CD1c-positive myeloid dendritic cell (primary cell): ENCODE measurements around the gene RNPC3.
A peak's percentile ranks its signal among the peaks of the same experiment; 100 is the strongest.

Experiments used
- DNase-seq: peaks from one replicate; pipeline ENCODE4 v3.0.0-alpha.2; 2016; ENCODE audit errors: extremely low spot score

RNPC3 gene, protein sequence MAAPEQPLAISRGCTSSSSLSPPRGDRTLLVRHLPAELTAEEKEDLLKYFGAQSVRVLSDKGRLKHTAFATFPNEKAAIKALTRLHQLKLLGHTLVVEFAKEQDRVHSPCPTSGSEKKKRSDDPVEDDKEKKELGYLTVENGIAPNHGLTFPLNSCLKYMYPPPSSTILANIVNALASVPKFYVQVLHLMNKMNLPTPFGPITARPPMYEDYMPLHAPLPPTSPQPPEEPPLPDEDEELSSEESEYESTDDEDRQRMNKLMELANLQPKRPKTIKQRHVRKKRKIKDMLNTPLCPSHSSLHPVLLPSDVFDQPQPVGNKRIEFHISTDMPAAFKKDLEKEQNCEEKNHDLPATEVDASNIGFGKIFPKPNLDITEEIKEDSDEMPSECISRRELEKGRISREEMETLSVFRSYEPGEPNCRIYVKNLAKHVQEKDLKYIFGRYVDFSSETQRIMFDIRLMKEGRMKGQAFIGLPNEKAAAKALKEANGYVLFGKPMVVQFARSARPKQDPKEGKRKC

DNA sequence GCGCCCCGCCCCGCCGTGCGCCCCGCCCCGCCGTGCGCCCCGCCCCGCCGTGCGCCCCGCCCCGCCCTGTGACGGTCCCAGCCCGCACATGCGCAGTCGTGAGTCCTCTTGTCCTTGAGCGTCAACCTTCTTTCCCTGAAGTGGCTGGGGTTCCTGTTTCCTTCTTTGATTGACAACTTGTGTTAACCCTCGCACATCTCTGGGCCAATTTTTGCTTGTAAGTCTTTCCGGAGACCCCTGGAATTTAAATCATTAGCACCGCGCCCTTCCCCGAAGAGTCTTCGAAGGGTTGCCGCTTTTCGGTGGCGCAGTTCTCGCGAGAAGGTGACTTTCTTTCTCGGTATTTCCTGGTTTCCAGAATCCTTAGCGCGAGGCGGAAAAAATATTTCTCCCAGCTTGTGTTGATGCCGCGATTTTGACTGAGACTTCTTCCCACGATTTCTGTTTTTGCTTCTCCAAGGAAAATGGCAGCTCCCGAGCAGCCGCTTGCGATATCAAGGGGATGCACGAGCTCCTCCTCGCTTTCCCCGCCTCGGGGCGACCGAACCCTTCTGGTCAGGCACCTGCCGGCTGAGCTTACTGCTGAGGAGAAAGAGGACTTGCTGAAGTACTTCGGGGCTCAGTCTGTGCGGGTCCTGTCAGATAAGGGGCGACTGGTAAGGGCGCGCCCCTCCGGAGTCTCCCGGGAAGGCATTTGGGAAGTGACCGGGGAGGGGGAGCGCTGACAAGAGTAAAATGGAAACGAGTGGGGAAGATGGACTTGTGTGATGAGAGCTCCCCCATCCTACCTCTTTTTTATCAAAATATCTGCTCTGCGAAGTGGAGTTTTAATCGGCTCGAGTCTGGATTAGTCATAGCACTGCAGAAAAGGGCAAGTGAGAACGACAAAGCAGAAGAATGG is at the start of gene RNPC3:
RNPC3 (plus strand) TSS at position 93 of the 901 bp plus-strand sequence; CDS start at position 465, 372 bp downstream.
- DNase-seq, result peak; percentile 95

DNA sequence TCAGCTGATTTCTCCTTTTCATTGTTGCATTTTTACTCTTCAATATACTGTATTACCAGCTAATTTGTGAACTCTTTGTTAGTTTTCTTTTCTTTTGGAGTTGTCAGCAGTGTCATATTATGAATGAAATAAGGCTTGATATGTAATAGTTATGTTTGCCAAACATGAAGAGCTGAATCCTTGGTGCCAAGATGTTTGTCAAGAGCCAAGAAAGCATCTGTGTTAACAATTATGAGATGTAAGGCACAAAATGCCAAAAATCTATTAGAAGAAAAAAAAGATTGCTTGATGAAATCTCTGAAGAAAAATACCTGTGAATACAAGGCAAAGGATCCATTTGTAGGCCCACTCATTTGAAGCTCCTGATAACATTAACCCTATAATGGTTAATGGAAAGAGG is 48.4 kb upstream of the RNPC3 start:
- DNase-seq, result no peak

DNA sequence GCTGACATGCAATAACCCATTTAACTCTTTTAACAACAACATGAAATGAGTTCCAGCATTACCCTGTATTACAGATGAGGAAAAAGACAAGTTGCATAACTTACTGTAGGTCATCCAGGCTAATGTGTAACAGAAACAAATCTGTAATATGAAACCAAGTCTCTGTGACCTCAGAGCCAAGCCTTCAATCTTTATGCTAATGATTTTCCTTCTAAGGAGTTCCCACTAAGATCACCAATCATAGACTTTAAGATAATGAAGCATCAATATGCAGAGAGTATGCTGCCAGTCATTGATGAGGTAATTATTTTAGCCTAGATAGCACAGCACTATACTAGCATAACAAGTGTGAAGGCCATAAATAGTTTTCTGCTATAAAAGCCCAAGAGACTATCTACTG is 35.6 kb upstream of the RNPC3 start:
- DNase-seq, result no peak

DNA sequence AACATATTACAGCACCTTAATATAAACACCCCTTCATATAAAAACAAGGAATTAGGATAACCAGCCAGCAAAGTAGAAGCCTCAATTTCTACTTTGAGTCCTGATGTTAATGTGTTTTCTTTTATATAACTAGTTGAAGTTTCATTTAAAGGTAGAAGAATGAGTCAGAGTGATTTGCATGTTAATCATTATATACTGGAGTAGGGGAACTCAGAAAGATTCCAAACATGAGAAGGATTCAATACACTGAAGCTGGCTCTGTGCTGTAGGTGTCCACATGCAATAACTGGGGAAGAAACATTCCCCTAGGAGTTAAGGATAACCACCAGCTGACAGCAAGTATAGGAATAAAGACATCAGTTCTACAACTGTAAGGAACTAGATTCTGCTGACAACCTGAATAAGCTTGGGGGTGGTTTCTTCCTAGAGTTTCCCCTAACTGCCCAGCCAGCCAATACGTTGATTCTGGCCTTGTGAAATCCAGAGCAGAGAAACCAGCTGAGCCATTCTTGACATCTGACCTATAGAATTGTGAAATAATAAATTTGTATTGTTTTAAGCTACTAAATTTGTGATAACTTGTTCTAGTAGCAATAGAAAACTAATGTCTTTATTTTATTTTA is 33.4 kb upstream of the RNPC3 start:
- DNase-seq, result no peak

DNA sequence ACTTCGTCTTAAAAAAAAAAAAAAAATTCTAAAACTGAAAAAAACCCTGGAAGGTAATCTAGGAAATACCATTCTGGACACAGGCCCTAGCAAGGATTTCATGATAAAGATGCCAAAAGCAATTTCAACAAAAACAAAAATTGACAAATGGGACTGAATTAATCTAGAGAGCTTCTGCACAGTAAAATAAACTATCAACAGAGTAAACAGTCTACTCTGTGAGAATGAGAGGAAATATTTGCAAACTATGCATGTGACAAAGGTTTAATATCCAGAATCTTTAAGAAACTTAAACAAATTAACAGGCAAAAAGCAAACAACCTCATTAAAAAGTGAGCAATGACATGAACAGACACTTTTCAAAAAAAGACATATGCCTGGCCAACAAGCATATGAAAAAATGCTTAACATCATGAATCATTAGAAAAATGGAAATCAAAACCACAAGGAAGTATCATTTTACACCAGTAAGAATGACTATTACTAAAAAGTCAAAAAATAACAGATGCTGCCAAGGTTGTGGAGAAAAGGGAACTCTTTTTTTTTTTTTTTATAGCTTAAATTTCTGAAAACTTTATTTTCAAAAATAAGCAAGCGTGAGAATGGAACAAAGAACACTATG is 29.4 kb upstream of the RNPC3 start:
- DNase-seq, result no peak

DNA sequence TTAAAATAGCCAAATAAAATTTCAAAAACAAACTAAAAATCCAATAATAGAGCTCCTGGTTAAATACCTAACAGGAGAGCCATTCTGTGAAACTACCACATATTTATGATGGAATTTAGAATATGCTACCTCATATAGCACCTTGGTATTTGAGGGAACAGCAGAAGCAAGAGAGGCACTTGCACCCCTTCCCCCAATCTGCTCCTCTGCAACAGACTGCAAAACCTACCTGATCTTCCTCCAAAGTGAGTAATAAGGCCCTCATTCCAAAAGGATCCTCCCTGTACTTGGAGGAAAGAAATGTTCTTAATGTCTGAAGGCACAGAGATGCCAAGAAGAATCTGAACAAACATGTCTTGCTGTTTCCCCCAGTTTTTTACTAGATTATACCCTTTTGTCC is 28.1 kb upstream of the RNPC3 start:
- DNase-seq, result no peak

DNA sequence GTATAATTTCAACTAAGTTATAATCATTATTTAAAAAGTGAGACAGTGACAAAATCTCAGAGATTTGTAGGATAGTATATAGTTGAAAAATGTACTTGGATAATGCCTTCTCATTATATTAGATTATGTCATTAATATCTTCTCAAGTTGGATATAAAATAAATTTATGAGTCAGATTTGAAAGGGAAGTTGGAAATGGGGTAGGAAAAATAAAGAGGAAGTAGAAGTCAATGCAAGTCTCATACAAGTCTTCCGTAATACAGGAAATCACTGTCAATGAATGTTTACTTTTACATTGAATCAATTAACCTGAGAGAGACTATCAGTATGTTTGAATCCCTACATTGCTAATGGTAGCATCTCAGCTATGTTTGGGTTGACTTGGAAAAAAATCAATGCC is 16.2 kb upstream of the RNPC3 start:
- peak; percentile 57 for DNase-seq

DNA sequence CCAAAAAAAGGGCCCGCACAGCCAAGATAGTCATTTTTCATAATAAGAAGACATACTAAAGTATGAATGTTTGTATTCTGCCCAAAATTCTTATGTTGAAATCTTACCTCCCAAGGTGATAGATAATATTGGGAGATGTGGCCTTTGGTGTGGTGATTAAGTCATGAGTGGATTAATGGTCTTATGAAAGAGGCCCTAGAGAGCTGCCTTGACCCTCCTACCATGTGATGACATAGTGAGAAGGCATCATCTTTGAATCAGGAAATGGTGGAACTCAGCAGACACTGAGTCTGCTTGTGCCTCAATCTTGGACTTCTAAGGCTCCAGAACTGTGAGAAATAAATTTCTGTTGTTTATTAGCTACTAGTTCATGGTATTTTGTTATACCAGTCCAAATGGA is 11.8 kb upstream of the RNPC3 start:
- DNase-seq, result no peak

DNA sequence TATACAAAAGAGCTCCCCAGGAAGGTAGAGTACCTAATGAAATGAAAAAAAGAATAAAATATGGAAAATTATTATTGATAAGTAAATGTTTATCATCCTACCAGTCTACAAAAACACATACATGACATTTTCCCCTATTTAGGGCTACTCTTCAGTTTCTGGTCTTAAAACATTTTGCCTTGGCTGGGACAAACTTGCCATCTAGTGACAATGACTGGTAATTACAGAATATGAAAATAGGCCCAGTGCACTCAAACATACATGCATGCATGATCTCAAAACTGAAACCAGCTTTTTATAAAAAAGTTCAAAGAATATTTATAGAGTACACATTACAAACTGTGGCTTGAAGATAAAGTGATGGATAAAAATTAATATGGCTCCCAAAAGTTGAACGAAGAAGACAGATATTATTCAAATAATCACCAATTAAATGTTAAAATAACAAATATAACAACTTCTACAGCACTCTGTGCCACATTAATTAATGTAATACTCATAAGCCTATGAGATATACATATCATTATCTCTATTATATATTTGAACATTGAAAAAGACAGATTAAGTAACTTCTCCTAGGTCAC is 10.5 kb upstream of the RNPC3 start:
- peak; percentile 68 for DNase-seq

DNA sequence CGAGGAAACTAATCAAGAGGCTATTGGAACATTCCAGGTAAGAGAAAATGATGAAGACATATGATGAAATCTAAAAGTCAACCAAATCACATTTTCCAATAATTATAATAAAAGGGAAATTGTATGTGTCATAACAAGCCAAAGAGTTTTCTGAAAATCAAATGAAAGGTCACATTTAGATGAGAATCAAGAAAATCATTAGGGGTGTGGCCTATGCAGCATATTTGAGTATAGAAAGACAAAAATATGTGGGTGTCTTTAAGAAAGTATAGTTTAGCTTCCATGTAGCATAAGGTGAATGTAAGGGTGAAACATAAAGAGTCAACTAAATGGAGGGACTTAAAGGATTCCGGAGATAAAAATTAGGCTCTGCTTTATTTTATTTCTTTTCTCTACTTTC is 9.2 kb upstream of the RNPC3 start:
- no peak for DNase-seq

DNA sequence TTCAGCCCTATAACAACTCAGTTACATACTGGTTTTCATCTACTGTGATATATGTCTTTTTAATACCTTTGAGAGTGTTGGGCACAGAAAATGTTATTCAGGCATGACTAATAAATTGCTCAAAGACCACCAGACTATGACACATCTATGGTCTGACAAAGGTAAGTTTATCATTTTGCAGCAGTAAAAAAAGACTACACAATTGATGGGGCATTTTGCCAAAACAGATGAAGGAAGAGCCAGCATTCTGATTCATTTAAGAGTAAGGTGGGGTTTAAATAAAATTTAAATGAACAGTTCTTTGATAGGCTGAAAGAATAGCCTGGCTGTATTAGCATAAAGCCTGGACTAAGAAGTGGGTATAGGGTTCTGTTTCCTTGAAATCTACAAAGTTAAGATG is 8.8 kb upstream of the RNPC3 start:
- no peak for DNase-seq

DNA sequence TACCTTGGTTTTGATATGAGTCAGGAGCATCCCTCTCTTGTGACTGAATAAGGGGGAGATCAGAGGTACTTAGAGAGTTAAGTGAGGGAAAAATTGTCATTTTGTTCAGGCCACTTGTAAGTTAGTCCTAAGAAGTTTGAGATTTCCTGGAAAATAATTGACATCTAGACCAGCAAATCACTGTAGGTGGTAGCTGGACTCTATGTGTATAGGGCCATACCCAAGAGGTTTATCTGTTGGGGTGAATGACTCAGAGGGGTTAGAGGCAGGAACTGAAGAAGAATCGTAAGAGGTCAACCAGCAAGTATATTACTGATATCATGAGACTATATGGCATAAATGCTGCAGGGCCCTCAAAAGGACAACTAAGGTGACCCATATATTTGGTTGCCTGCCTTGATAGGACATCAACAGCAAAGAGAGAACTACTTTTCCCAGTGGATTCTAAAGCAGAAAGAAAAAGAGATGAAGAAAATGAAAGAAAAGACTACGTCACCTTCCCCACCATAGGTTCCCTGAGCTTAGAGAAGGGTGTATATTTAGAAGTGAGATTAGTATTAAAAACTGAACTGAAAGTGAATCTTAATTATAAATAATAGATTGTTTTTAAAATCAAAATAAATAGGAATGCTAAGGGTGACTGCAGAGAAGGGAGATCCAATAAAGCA is 8.0 kb upstream of the RNPC3 start:
- no peak for DNase-seq

DNA sequence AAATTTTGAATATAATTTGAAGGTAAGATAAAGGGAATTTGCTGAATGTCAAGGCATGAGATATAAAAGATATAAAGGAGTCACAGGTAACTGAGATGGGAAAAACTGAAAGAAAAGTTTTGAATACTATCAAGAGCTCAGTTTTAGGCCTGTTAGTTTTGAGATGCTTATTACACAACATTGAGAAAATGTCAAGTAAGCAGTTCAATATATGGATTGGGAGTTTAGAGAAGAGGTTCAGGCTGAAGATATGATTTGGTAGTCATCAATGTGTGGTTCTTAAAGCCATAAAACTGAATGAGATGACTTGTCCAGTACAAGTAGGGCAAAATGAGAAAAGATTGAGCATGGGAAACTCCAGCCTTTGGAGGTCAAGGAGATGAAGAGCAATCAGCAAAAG is 4.7 kb upstream of the RNPC3 start:
- DNase-seq, result no peak

DNA sequence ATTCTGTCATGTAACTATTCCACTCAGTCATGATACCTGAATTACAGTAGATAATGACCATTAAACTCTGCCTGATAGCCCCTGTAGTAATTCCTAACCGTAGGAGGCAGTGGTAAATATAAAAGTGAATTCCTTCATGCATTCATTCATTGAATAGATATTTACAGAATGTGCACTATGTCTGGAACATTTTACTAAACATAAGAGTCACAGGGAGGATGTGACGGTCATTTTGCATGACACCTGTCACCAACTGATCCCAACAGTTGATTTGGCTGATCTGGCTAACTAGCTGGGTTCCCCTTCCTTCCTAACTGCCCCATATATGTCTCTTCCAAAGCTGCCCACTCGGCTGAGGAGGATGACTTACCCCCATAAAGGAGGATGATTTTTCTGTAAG is 2.2 kb upstream of the RNPC3 start:
- DNase-seq, result no peak

DNA sequence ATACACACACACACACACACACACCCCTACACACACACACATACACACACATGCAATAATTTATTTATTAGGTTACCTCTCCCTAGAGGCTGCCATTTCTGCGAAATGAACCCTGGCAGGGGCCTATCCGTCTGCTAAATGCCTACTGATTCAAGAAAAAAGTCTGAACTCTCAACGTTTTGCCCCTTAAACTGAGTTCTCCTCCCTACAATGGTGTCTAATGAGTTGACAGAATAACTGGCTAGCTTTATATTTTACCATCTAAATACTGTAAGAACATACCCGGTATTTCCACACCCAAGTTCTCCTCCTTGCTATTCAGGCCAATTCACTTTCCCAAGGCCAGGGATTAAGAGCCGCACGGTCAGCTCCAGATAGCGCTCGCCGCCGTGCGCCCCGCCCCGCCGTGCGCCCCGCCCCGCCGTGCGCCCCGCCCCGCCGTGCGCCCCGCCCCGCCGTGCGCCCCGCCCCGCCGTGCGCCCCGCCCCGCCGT is 339 bp upstream of the RNPC3 start:
- peak; percentile 57 for DNase-seq

DNA sequence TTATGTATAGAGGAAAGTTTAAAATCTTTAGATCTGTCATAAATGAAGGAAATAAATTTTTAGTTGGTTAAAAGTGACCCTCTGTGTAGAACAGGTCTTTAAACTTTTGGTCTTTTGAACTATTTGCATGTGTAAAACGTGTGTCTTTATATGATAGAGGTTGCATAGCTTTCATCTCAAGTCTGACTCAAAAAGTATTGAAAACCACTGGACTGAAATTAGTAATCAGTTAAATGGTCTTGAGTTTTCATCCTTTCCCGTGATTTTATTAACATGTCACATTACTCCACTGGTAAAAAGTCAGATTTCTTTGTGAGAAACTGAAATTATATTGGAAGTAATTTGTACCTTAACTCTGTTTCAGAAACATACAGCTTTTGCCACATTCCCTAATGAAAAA is 1.8 kb downstream of the RNPC3 start:
- DNase-seq, result no peak

DNA sequence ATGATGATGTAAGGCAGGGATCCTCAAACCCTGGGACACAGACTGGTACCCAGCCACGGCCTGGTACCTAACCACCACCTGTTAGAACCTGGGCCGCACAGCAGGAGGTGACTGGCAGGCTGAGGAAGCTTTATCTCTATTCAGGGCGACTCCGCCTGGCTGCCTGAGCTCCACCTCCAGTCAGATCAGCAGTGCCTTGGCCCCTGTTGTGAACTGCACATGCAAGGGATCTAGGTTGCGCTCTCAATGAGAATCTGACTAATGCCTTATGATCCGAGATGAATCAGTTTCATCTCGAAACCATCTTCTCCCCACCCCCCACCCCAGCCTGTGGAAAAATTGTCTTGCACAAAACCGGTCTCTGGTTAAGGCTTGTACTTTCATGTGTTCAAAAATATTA is 4.2 kb downstream of the RNPC3 start:
- no peak for DNase-seq

DNA sequence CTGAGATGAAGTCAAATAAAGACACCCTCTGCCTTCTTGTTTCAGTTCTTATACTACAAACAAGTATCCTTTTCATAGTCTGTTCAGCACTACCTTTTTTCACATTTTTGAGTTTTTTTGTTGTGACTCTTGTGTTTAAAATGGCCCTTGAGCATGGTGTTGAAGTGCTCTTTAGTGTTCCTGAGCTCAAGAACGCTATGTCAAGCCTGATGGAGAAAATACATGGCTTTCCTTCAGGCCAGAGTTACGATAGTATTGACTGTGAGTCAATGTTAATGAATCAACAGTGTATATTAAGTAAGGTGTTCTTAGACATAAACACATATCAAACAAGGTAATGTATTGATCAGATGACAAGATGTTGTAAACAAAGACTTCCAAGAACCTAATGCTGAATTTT is 12.7 kb downstream of the RNPC3 start:
- no peak for DNase-seq

DNA sequence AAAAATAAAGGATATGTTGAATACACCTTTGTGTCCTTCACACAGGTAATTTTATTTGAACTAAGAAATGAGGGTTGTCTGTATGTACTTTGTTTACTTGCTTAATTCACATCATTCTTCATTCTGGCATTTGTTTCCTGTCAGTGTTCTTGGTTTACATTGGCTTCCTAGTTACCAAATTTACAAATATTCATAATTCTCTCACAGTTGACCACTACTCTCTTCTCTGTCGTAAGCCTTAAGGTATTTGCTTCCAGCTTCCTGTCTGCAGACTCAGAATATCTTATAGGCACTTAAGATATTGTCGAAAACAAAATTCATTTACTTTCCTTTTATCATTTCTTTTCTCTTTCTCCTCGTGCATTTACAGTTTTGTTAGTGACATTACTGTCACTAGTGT is 15.9 kb downstream of the RNPC3 start:
- DNase-seq, result no peak

DNA sequence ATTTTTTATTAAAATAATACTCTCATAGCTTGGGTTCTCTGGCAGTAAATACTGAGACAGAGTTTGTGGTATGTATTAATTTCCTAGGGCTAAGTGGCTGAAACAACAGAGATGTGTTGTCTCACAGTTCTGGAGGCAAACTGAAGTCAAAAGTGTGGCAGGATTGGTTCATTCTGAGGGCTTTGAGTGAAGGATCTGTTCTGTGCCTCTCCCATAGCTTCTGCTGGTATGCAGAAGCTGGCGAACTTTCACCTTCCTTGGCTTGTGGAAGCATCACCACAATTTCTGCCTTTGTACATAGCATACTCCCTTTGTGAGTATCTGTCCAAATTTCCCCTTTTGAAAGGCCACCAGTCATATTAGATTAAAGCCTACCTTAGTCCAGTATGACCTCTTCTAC is 21.0 kb downstream of the RNPC3 start:
- no peak for DNase-seq

DNA sequence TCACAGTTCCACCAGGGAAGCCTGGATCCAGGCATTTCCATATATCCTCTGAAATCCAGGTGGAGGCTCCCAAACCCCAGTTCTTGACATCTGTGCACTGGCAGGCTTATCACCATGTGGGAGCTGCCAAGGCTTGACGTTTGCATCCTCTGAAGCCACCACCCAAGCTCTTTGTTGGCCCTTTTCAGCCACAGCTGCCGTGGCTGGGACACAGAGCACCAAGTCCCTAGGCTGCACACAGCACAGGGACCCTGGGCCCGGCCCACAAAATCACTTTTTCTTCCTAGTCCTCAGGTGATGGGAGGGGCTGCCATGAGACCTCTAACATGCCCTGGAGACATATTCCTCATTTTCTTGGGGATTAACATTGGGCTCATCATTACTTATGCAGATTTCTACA is 22.3 kb downstream of the RNPC3 start:
- no peak for DNase-seq
